KOPT-K1 (cell line): Measurements from ENCODE around the gene KRTAP9-9.
"Not testable (repeated sequence)": the region's sequence is repeated elsewhere in the genome, so short reads cannot be mapped to it uniquely, and the experiment has no call there.

Experiments
- H3K27ac ChIP-seq: fragments of 200-600 bp; sonication (generic); 2 replicates; pipeline ENCODE4 v1.5.1; 2016; ENCODE audit warnings: antibody characterized with exemption, mild to moderate bottlenecking, low read depth, low read length; ENCODE audit not compliant: poor library complexity, severe bottlenecking
- H3K36me3 ChIP-seq: fragments of 200-600 bp; sonication (generic); 2 replicates; pipeline ENCODE4 v1.5.1; 2017; ENCODE audit warnings: antibody characterized with exemption, mild to moderate bottlenecking, low read length, moderate library complexity; ENCODE audit not compliant: insufficient read depth
- H3K9me3 ChIP-seq: fragments of 200-600 bp; sonication (generic); 2 replicates; pipeline ENCODE4 v1.5.1; 2017; ENCODE audit warnings: antibody characterized with exemption, low read length, mild to moderate bottlenecking; ENCODE audit not compliant: insufficient read depth, poor library complexity, severe bottlenecking

Gene KRTAP9-9

GRCh38 chr17:41255381-41256290, at the start of gene KRTAP9-9:
Gene KRTAP9-9, plus strand, starts transcription at chr17:41255384.
- not testable (repeated sequence) for H3K27ac ChIP-seq, H3K9me3 ChIP-seq, H3K36me3 ChIP-seq

- Histone ChIP-seq H3K27ac (no peak overlapping the region), H3K36me3 (no peaks in the 10 kb centered on the region), H3K9me3 (no peaks in the 10 kb centered on the region)
These were observed 43.2 kb upstream of the KRTAP9-9 start for GRCh38 chr17:41211845-41212466.

- H3K27ac ChIP-seq: no peak overlapping the region
- H3K36me3 ChIP-seq: no peaks in the 10 kb centered on the region
- H3K9me3 ChIP-seq: no peaks in the 10 kb centered on the region
These were observed 42.5 kb upstream of the KRTAP9-9 start for GRCh38 chr17:41212524-41213169.

GRCh38 chr17:41215681-41216080, 39.5 kb upstream of the KRTAP9-9 start:
- no peak overlapping the region for H3K27ac ChIP-seq
- no peaks in the 10 kb centered on the region for H3K9me3 ChIP-seq
- no peaks in the 10 kb centered on the region for H3K36me3 ChIP-seq

GRCh38 chr17:41223821-41224220, 31.4 kb upstream of the KRTAP9-9 start:
- H3K9me3 ChIP-seq: no peaks in the 10 kb centered on the region
- no peak overlapping the region for H3K27ac ChIP-seq
- H3K36me3 ChIP-seq: no peaks in the 10 kb centered on the region

- Histone ChIP-seq H3K27ac (no peak overlapping the region), H3K9me3 (no peaks in the 10 kb centered on the region), H3K36me3 (no peaks in the 10 kb centered on the region)
These were observed 29.1 kb upstream of the KRTAP9-9 start for GRCh38 chr17:41226051-41226450.

GRCh38 chr17:41226598-41227095, 28.5 kb upstream of the KRTAP9-9 start, which contains the start of gene KRTAP9-2:
Gene KRTAP9-2, plus strand, starts transcription at chr17:41226648. Its CDS starts 7 bp downstream, at chr17:41226655.
- H3K9me3 ChIP-seq, H3K27ac ChIP-seq, H3K36me3 ChIP-seq: not testable (repeated sequence)

GRCh38 chr17:41230094-41230493, 25.1 kb upstream of the KRTAP9-9 start:
- Histone ChIP-seq H3K27ac (no peak overlapping the region), H3K36me3 (no peaks in the 10 kb centered on the region), H3K9me3 (no peaks in the 10 kb centered on the region)

- H3K27ac ChIP-seq: no peak overlapping the region
- no peaks in the 10 kb centered on the region for H3K9me3 ChIP-seq
- H3K36me3 ChIP-seq: no peaks in the 10 kb centered on the region
These were observed 23.5 kb upstream of the KRTAP9-9 start for GRCh38 chr17:41231731-41232130.

GRCh38 chr17:41232399-41233105, 22.6 kb upstream of the KRTAP9-9 start, which contains the start of gene KRTAP9-3:
Gene KRTAP9-3, plus strand, starts transcription at chr17:41232449. Its CDS starts 53 bp downstream, at chr17:41232502.
- not testable (repeated sequence) for H3K27ac ChIP-seq, H3K9me3 ChIP-seq, H3K36me3 ChIP-seq

- not testable (repeated sequence) for H3K36me3 ChIP-seq, H3K27ac ChIP-seq, H3K9me3 ChIP-seq
These were observed 18.1 kb upstream of the KRTAP9-9 start for GRCh38 chr17:41237116-41237515.

GRCh38 chr17:41237949-41238437, 17.2 kb upstream of the KRTAP9-9 start, which contains the start of gene KRTAP9-8:
Gene KRTAP9-8, plus strand, starts transcription at chr17:41237999. Its CDS starts 53 bp downstream, at chr17:41238052.
- H3K9me3 ChIP-seq, H3K36me3 ChIP-seq, H3K27ac ChIP-seq: not testable (repeated sequence)

GRCh38 chr17:41246995-41247787, 8.0 kb upstream of the KRTAP9-9 start:
- H3K9me3 ChIP-seq, H3K36me3 ChIP-seq, H3K27ac ChIP-seq: not testable (repeated sequence)
